CD4-positive, alpha-beta memory T cell (primary cell): ENCODE data around the gene KRT75. TPM values are rescaled to one million over a fixed set of nuclear protein-coding genes. Genes with fewer than 3 reads are reported as not detected.

Experiments used
- CTCF ChIA-PET: fragments of 350-600 bp; sonication (Branson Sonifier 250); formaldehyde crosslinking; loops from one replicate; lab custom pipeline; 2021; ENCODE audit warnings: inconsistent platforms; ENCODE audit not compliant: partially characterized antibody; lab: Charles Lee
- POLR2A ChIA-PET: fragments of 350-600 bp; sonication (Branson Sonifier 250); formaldehyde crosslinking; loops from one replicate; lab custom pipeline; 2021; ENCODE audit not compliant: partially characterized antibody; lab: Charles Lee
- DNase-seq, 5 donors: peaks; one replicate each; pipeline versions ENCODE4 v3.0.0 to v3.0.0-alpha.2; 2020 to 2022; ENCODE audit warnings: mixed read lengths in 1 of 5
- H3K27ac ChIP-seq: one replicate; pipeline ENCODE4 v1.7.0; 2013; ENCODE audit warnings: low read depth, low read length
- H3K27me3 ChIP-seq: 2 replicates; pipeline ENCODE4 v1.7.0; 2013; ENCODE audit warnings: mild to moderate bottlenecking, low read length, moderate library complexity; ENCODE audit not compliant: insufficient read depth
- H3K36me3 ChIP-seq: 2 replicates; pipeline ENCODE4 v1.7.0; 2013; ENCODE audit warnings: mild to moderate bottlenecking, low read length, moderate library complexity; ENCODE audit not compliant: insufficient read depth
- H3K4me1 ChIP-seq: 2 replicates; pipeline ENCODE4 v1.7.0; 2013; ENCODE audit warnings: mild to moderate bottlenecking, low read length, moderate library complexity; ENCODE audit not compliant: insufficient read depth
- H3K4me3 ChIP-seq, 2 donors: one replicate each; pipeline ENCODE4 v1.7.0; 2013; ENCODE audit warnings: low read length in 2 of 2, mild to moderate bottlenecking in 1 of 2
- H3K9me3 ChIP-seq, 2 donors: one replicate each; pipeline ENCODE4 v1.7.0; 2013; ENCODE audit warnings: low read length in 2 of 2, control low read depth in 1 of 2; ENCODE audit not compliant: control insufficient read depth in 1 of 2
- H3K27ac Mint-ChIP-seq, 7 donors: one replicate each; pipeline ENCODE4 v1.8.0; 2020 to 2021; ENCODE audit warnings: mixed read lengths in 7 of 7, mild to moderate bottlenecking in 6 of 7, inconsistent platforms in 3 of 7, moderate library complexity in 3 of 7
- H3K27me3 Mint-ChIP-seq, 2 donors: one replicate each; pipeline ENCODE4 v1.8.0; 2020 to 2021; ENCODE audit warnings: mixed read lengths in 2 of 2
- H3K36me3 Mint-ChIP-seq, 2 donors: one replicate each; pipeline ENCODE4 v1.8.0; 2020 to 2021; ENCODE audit warnings: mixed read lengths in 2 of 2, inconsistent platforms in 1 of 2, mild to moderate bottlenecking in 1 of 2
- H3K4me1 Mint-ChIP-seq, 4 donors: one replicate each; pipeline ENCODE4 v1.8.0; 2020 to 2021; ENCODE audit warnings: mixed read lengths in 4 of 4, mild to moderate bottlenecking in 1 of 4
- H3K4me3 Mint-ChIP-seq, 8 donors: one replicate each; pipeline ENCODE4 v1.8.0; 2020 to 2021; ENCODE audit warnings: mixed read lengths in 8 of 8, mild to moderate bottlenecking in 7 of 8, moderate library complexity in 6 of 8, inconsistent platforms in 3 of 8
- H3K9me3 Mint-ChIP-seq, 8 donors: one replicate each; pipeline ENCODE4 v1.8.0; 2020 to 2021; ENCODE audit warnings: mixed read lengths in 8 of 8, mild to moderate bottlenecking in 5 of 8, inconsistent platforms in 3 of 8, moderate library complexity in 1 of 8
- intact Hi-C: fragments of 100-400 bp; cut with micrococcal nuclease; formaldehyde crosslinking; loops from one replicate; pipeline ENCODE4 v1.15.1; 2023
- polyA plus RNA-seq, 2 donors: library from polyadenylated mRNA; unstranded; fragments of 300-500 nt; fragmentation: Illumina TruSeq; gene quantifications; one replicate each; pipeline ENCODE4 v1.2.3, GENCODE V29; 2021
- total RNA-seq, 2 experiments: library from RNA; stranded (reverse); gene quantifications; one replicate each; pipeline ENCODE4 v1.2.3, GENCODE V29; 2021

Gene KRT75
- total and polyA plus RNA-seq, 4 experiments from 2014 or later: not detected

- Mint-ChIP-seq H3K36me3 (no peaks in the 10 kb centered on the region), H3K9me3 (no peaks in the 10 kb centered on the region), H3K27me3 (peaks cover 1 to 9% of the 10 kb centered on the region in 2 donors), H3K4me3 (no peak overlapping the region), H3K27ac (no peak overlapping the region), H3K4me1 (no peaks in the 10 kb centered on the region)
- DNase-seq: no peak
- Histone ChIP-seq H3K4me1 (no peaks in the 10 kb centered on the region), H3K27ac (no peak overlapping the region), H3K36me3 (no peaks in the 10 kb centered on the region), H3K4me3 (no peak overlapping the region), H3K27me3 (no peaks in the 10 kb centered on the region), H3K9me3 (no peaks in the 10 kb centered on the region)
- POLR2A ChIA-PET: no interaction called here
- intact Hi-C loops: no loop called here
- CTCF ChIA-PET: interaction anchor here (0.9 to 1.3 kb wide), 2 partner anchors 480 to 489 kb away, joined by 3 read pairs; no protein-coding TSS in a partner anchor
Measured at GRCh38 chr12:52390739-52391617, 43.2 kb downstream of the KRT75 start.

GRCh38 chr12:52389313-52390207 is 44.6 kb downstream of the KRT75 start:
- Histone ChIP-seq H3K27ac (no peak overlapping the region), H3K4me1 (no peaks in the 10 kb centered on the region), H3K27me3 (no peaks in the 10 kb centered on the region), H3K36me3 (no peaks in the 10 kb centered on the region), H3K4me3 (no peak overlapping the region), H3K9me3 (no peaks in the 10 kb centered on the region)
- no peak overlapping the region for H3K4me3 Mint-ChIP-seq
- H3K9me3 Mint-ChIP-seq: no peaks in the 10 kb centered on the region
- intact Hi-C loops: no loop called here
- peaks cover 1 to 9% of the 10 kb centered on the region in 2 donors for H3K27me3 Mint-ChIP-seq
- no peaks in the 10 kb centered on the region for H3K36me3 Mint-ChIP-seq
- ChIA-PET CTCF (no interaction called here), POLR2A (no interaction called here)
- no peak for DNase-seq
- no peak overlapping the region for H3K27ac Mint-ChIP-seq
- H3K4me1 Mint-ChIP-seq: no peaks in the 10 kb centered on the region

- Mint-ChIP-seq H3K27me3 (peaks cover 4 to 6% of the 10 kb centered on the region in 2 donors), H3K9me3 (no peaks in the 10 kb centered on the region), H3K4me3 (no peak overlapping the region), H3K4me1 (peaks cover 0 to 3% (median 2%) of the 10 kb centered on the region in 4 donors), H3K27ac (no peak overlapping the region), H3K36me3 (no peaks in the 10 kb centered on the region)
- no peaks in the 10 kb centered on the region for H3K36me3 ChIP-seq
- no peak for DNase-seq
- H3K27ac ChIP-seq: no peak overlapping the region
- no peaks in the 10 kb centered on the region for H3K9me3 ChIP-seq
- peaks cover 2% of the 10 kb centered on the region for H3K4me1 ChIP-seq
- H3K4me3 ChIP-seq: no peak overlapping the region
- ChIA-PET POLR2A (no interaction called here), CTCF (interaction anchor here (1.1 kb wide), 1 partner anchor 483 kb away, joined by 3 read pairs; no protein-coding TSS in a partner anchor)
- intact Hi-C loops: no loop called here
- no peaks in the 10 kb centered on the region for H3K27me3 ChIP-seq
Measured at GRCh38 chr12:52387859-52388258, 46.3 kb downstream of the KRT75 start.

GRCh38 chr12:52385226-52385702 is 48.9 kb downstream of the KRT75 start, which contains the start of gene KRT84:
KRT84 (minus strand) TSS chr12:52385652; CDS start chr12:52385585, 67 bp downstream.
- ChIA-PET CTCF (interaction anchor here (1.0 to 1.6 kb wide), 3 partner anchors 10 to 57 kb away, joined by 3 to 7 read pairs (median 3); no protein-coding TSS in a partner anchor), POLR2A (no interaction called here)
- Mint-ChIP-seq H3K9me3 (peaks cover 0 to 2% (median 0%) of the 10 kb centered on the region in 8 donors), H3K36me3 (no peaks in the 10 kb centered on the region), H3K4me3 (no peak within 1 kb of the TSS), H3K4me1 (peaks cover 0 to 6% (median 5%) of the 10 kb centered on the region in 4 donors), H3K27ac (no peak within 1 kb of the TSS), H3K27me3 (peaks cover 4 to 5% of the 10 kb centered on the region in 2 donors)
- no peaks in the 10 kb centered on the region for H3K36me3 ChIP-seq
- H3K27ac ChIP-seq: no peak within 1 kb of the TSS
- H3K4me1 ChIP-seq: peaks cover 6% of the 10 kb centered on the region
- intact Hi-C loops: no loop called here
- H3K4me3 ChIP-seq: no peak within 1 kb of the TSS
- no peak for DNase-seq
- no peaks in the 10 kb centered on the region for H3K27me3 ChIP-seq
- H3K9me3 ChIP-seq: no peaks in the 10 kb centered on the region

GRCh38 chr12:52383331-52383730 is 50.8 kb downstream of the KRT75 start:
- Histone ChIP-seq H3K27me3 (no peaks in the 10 kb centered on the region), H3K4me1 (peaks cover 6% of the 10 kb centered on the region), H3K27ac (no peak overlapping the region), H3K4me3 (no peak overlapping the region), H3K9me3 (no peaks in the 10 kb centered on the region), H3K36me3 (no peaks in the 10 kb centered on the region)
- Mint-ChIP-seq H3K27me3 (peaks cover 3 to 7% of the 10 kb centered on the region in 2 donors), H3K9me3 (peaks cover 0 to 2% (median 0%) of the 10 kb centered on the region in 8 donors), H3K27ac (no peak overlapping the region), H3K4me1 (peaks cover 0 to 6% (median 5%) of the 10 kb centered on the region in 4 donors), H3K4me3 (no peak overlapping the region), H3K36me3 (no peaks in the 10 kb centered on the region)
- intact Hi-C loops: no loop called here
- CTCF ChIA-PET: interaction anchor here (0.7 kb wide), 1 partner anchor 14 kb away, joined by 3 read pairs; no protein-coding TSS in a partner anchor
- no peak for DNase-seq
- POLR2A ChIA-PET: no interaction called here

- no peak for DNase-seq
- intact Hi-C loops: no loop called here
- no peaks in the 10 kb centered on the region for H3K27me3 ChIP-seq
- peak overlapping the region in 2 of 7 donors; percentile 31 to 44 for H3K27ac Mint-ChIP-seq
- peaks cover 6% of the 10 kb centered on the region for H3K4me1 ChIP-seq
- ChIA-PET POLR2A (no interaction called here), CTCF (interaction anchor here (0.7 kb wide), 1 partner anchor 13 kb away, joined by 3 read pairs; no protein-coding TSS in a partner anchor)
- H3K36me3 ChIP-seq: no peaks in the 10 kb centered on the region
- no peak overlapping the region for H3K4me3 ChIP-seq
- peaks cover 0 to 2% (median 0%) of the 10 kb centered on the region in 8 donors for H3K9me3 Mint-ChIP-seq
- no peaks in the 10 kb centered on the region for H3K36me3 Mint-ChIP-seq
- H3K4me3 Mint-ChIP-seq: peak overlapping the region in 1 of 8 donors; percentile 28
- H3K4me1 Mint-ChIP-seq: peaks cover 0 to 6% (median 5%) of the 10 kb centered on the region in 4 donors
- H3K9me3 ChIP-seq: no peaks in the 10 kb centered on the region
- peaks cover 3 to 7% of the 10 kb centered on the region in 2 donors for H3K27me3 Mint-ChIP-seq
- no peak overlapping the region for H3K27ac ChIP-seq
Measured at GRCh38 chr12:52382854-52383253, 51.3 kb downstream of the KRT75 start.
